SK-N-SH treated with all-trans-retinoic acid at 6 μM for 48 hours (cell line): ENCODE results near the gene TMEM217.

Source experiments
- ARNTL ChIP-seq: fragments of 450-650 bp; formaldehyde crosslinking; IDR thresholded peaks from 2 replicates; pipeline ENCODE4 v1.5.0; 2020; ENCODE audit warnings: low read depth, mild to moderate bottlenecking, moderate library complexity, borderline replicate concordance
- PATZ1 ChIP-seq: fragments of 250-450 bp; sonication (Bioruptor Pico); IDR thresholded peaks from 2 replicates; pipeline ENCODE4 v1.8.0; 2020; ENCODE audit warnings: mild to moderate bottlenecking, moderate library complexity, borderline replicate concordance
- TOX ChIP-seq: fragments of 250-450 bp; sonication (Bioruptor Pico); IDR thresholded peaks from 2 replicates; pipeline ENCODE4 v1.8.0; 2021; ENCODE audit warnings: mild to moderate bottlenecking, moderate library complexity, borderline replicate concordance
- ZFP3 ChIP-seq: fragments of 250-450 bp; sonication (Bioruptor Pico); IDR thresholded peaks from 2 replicates; pipeline ENCODE4 v1.5.0; 2020; ENCODE audit warnings: mild to moderate bottlenecking, moderate library complexity
- ZFP30 ChIP-seq: fragments of 450-650 bp; formaldehyde crosslinking; IDR thresholded peaks from 2 replicates; pipeline ENCODE4 v1.5.0; 2022; ENCODE audit warnings: mild to moderate bottlenecking, moderate library complexity
- ZNF8 ChIP-seq: fragments of 450-650 bp; formaldehyde crosslinking; IDR thresholded peaks from 2 replicates; pipeline ENCODE4 v1.5.0; 2020; ENCODE audit warnings: mild to moderate bottlenecking, moderate library complexity

- TF ChIP-seq ZFP30 = no peak
- TF ChIP-seq ZFP3 (CRISPR knock-in tag) = no peak
- TF ChIP-seq TOX (CRISPR knock-in tag) = no peak
- no peak for TF ChIP-seq PATZ1 (CRISPR knock-in tag)
- no peak for TF ChIP-seq ARNTL
- no peak for TF ChIP-seq ZNF8 (CRISPR knock-in tag)
Measured at GRCh38 chr6:37303891-37304503, 46.1 kb upstream of the TMEM217 start.
